Anterior cingulate cortex (tissue), 58 donors: Measurements from ENCODE around the gene CCDC120.
A peak's percentile ranks its signal among the peaks of the same experiment; 100 is the strongest.

Experiments
- DNase-seq, 58 donors: peaks; one replicate each; lab custom pipeline; 2025; lab: John Stamatoyannopoulos, UW

CCDC120 gene, protein sequence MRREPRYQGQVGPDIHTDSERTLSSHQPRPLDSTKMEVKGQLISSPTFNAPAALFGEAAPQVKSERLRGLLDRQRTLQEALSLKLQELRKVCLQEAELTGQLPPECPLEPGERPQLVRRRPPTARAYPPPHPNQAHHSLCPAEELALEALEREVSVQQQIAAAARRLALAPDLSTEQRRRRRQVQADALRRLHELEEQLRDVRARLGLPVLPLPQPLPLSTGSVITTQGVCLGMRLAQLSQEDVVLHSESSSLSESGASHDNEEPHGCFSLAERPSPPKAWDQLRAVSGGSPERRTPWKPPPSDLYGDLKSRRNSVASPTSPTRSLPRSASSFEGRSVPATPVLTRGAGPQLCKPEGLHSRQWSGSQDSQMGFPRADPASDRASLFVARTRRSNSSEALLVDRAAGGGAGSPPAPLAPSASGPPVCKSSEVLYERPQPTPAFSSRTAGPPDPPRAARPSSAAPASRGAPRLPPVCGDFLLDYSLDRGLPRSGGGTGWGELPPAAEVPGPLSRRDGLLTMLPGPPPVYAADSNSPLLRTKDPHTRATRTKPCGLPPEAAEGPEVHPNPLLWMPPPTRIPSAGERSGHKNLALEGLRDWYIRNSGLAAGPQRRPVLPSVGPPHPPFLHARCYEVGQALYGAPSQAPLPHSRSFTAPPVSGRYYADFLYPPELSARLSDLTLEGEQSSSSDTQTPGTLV

DNA sequence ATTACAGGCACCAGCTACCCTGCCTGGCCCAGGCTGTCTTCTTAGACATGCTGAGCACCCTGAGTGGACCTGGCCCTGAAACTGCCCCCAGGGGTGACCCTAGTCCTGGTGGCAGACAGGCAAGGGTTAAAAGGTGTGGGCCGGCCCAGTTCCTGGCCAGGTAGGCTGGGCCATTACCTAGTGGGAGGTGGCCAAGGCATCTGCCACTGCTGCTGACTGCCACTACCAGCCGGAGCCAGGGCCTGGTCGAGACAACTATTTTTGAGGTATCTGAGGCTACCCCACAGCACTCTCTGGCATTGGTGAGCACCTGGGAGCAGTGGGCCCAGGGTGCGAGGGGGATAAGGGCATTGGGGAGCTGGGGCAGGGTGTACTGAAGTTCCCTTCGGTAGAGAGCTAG, at the start of gene CCDC120:
CCDC120 (plus strand) TSS at position 206 of the 400 bp plus-strand sequence. CDS start 3,043 bp downstream, outside the sequence.
- DNase-seq = no peak

DNA sequence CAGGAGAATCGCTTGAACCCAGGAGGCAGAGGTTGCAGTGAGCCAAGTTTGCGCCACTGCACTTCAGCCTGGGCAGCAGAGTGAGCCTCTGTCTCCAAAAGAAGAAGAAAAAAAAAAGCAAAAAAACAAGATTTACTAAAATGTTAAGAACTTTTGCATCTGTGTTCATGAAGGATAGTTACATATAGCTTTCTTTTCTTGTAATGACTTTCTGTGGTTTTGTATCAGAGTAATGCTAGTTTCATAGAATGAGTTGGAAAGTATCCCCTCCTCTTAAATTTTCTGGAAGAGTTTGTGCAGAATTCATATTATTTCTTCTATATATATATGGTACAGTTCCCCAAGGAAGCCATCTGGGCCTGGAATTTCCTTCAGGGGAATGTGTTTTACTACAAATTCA, 39.7 kb upstream of the CCDC120 start:
- DNase-seq = no peak

DNA sequence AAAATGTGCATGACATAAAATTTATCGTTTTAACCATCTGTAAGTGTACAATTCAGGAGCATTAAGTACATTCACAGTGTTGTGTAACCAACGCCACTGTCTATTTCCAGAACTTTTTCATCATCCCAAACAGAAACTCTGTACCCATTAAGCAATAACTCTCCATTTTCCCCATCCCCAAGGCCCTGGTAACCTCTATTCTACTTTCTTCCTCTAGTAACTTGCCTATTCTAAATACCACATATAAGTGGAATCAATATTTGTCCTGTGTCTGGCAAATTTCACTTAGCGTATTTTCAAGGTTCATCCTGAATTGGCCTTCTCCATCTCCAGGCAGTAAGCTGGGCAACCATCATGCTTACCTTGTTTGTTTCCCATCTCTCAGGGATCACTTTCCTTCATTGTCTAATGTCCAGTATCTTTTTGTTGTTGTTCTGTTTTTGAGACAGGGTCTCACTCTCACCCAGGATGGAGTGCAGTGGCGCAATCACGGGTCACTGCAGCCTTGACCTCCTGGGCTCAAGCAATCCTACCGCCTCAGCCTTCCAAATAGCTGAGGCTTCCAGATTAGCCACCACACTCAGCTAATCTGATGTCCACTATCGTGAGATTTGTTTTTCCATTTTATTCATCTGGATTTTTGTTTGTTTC, 39.1 kb upstream of the CCDC120 start:
- DNase-seq = no peak

DNA sequence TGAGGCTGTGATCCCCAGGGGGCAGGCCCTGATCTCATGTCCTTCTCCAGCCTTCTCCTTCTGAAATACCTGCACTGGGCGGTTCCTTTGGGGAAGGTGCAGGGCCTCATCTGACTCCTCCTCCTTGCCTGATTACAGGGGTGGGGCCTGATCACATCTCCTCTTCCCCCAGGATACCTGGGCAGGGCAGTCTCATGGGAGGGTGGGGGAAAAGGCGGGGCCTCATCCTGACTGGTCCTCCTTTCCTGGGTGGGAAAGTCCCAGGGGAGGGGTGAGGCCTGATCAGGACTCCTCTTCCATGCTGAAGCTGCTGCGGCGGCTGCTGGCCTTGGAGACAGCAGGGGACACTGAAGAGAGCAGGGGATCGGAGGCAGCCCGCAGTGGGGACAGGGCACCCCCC, 28.9 kb upstream of the CCDC120 start:
- no peak for DNase-seq

DNA sequence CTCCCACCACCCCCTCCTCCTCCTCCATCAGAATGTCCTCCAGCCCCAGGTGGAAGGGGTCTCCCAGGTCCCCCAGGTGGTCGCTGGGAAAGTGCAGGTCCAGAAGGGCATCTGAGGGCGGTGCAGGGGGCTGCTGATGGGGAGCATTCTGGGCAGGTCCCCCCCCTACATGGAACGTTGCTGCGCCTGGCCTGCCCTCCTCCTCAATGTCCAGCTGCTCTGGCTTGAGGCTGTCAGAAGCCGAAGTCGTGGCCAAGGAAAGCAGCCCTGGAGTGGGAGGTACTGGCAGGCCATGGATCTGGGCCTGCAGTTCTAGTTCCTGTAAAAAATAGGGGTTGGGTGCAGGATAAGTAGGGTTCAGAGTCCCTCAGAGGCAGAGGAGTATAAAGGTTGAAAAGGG, 28.5 kb upstream of the CCDC120 start:
- DNase-seq = no peak

DNA sequence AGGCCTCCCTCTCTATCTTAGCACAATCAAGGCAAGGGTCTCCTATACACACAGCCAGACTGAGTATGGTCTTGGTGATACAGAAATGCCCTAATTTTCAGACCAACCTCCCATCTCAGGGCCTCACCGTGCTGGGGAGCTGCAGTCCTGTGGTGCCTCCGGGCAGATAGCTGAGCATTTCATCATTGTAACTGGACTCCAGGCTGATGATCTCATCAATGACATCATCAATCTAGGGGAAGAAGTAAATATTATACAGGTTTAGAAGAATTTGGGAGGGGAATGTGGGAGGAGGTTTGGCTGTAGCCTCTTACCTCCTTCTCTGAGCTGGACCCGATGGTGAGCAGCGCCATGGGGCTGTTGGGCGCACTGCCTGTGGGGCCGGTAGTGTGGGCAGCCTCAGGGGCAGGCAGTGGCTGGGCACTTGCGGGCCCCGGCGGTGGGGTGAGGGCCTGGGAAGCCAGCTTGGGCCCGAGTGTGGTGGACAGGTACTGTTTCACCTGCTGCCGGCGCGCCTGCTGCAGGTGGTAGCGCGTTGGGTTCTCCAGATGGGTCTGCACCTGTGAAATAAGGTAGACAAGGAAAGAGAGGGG, 20.8 kb upstream of the CCDC120 start:
- DNase-seq = no peak

DNA sequence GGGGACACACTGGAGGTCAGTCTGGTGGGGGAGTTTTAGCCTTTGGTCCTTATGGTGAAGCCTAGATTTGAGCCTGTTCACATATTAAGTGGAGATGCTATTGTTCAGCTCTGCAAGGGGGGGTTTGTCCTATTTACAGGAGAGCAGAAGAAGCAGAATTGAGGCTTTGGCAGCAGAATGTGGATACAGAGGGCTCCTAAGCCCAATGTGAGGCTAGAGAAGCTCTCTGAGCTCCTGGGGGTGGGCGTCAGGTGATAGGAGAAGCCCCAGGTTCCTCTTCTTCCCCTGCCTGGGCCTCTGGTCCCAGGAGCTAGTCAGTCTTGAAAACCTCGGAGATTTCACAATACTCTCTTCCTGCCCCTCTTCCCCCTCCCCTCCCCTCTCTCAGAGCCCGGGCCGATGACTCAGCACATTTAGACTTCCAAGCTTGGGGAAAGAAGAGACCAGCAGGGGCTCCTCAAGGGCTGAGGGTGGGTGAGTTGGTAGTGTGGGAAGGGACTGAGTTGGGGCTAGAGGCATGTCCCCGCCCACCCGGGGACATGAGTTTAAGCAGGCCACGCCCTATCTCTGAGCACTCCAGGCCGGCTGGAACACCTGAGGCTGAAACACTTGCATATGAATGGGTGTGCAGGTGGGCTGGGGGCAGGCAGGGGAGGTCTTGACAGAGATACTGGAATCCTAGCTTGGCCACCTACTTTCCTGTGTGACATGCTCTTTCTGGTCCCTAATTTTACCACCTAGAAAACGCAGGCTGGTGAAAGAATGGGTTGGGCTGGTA, 19.0 kb upstream of the CCDC120 start:
- DNase-seq = peak in 47 of 58 donors; percentile 1 to 71 (median 27)

DNA sequence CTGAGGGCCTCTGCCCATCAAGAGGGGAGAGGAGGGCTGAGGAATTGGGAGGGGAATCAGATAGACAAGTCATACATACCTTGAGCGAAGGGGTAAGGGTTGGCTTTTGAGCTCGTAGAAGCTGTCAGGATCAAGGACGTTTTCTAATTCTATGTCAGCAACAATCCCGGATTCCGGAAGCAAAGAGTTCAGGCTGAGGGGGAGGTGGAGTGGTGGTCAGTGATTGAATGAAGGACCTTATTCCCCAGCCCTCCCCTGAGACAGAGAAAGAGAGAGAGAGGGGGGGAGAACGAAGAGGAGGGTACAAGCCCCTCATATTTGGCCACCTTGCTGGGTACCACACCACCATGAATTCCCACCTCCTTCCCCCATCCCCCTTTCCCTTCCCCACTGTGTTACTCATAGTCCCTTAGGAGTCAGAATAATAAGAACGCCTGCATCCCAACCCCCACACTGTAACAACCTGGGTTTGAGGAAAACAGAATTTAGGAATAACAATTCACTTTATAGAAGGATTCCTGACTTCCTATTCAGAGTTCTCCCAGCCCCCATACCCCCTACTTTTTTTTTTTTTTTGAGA, 18.3 kb upstream of the CCDC120 start:
- DNase-seq = no peak

DNA sequence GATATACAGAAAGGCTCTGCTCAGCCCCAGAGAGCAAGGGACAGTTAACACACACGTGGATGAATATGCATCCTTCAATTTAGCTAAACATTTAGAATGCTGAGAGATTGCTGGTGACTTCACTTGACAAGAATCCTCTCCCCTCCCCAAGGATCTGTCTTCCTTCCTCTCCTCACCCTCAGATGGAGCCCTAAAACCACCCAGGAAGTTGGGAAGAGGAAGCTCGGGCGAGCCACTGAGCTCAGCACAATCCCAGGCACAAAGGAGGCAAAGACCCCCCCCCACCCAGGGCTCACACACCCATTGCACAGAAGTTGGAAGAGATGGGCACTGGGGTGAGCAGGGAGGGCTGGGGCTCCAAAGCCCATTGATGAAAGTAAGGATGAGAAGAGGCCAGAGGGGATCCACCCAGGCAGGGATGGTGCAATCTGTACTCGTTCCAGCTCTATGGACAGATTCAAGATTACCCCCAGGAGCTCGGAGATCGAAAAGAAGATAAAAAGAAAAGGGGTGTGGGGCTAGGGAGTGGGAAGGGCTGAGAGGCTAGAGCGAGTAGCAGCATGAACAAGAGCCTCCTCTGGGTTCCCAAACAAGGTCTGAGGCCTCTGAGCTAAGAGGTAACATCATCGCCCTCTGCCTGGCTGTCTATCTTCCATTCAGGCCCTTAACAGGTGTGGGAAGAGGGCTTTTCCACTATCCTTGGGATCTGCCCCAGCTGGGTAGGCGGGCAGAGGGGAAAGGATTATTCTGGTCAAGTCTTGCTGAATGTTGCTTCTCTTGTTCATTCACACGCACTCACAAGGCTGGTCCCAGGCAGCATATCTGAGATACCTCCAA, 16.8 kb upstream of the CCDC120 start:
- peak in 4 of 58 donors; percentile 1 to 20 (median 6) for DNase-seq

DNA sequence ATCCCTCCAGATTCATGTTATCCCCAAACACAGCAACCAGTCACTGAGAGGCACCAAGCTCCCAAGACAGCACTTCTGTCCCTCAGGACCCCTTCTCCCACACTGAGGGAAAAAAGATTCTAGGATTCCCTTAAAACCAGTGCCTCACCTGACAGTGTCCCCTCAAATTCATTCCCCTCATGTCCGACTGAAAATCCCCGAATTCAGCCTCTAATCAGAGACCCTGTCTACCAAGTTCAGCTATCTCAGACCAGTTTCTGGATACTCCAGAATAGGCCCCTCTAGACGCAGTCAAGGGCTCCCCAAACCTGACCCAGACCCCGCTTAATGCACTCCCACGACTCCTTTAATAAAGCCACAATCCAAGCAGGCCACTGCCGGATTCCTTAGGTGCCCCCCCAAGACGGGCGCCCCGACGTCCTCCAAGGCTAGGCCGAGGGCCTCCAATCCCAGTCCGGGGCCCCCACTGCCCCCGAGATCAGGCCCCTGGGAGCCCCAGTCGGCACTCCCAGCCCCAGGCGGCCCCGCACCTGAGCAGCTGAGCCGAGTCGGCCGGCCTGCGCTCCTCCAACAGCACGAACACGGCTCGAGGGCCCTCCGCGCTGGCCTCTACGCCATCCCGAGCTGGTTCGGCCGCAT, 16.1 kb upstream of the CCDC120 start:
- DNase-seq = peak in 10 of 58 donors; percentile 1 to 45 (median 29)

DNA sequence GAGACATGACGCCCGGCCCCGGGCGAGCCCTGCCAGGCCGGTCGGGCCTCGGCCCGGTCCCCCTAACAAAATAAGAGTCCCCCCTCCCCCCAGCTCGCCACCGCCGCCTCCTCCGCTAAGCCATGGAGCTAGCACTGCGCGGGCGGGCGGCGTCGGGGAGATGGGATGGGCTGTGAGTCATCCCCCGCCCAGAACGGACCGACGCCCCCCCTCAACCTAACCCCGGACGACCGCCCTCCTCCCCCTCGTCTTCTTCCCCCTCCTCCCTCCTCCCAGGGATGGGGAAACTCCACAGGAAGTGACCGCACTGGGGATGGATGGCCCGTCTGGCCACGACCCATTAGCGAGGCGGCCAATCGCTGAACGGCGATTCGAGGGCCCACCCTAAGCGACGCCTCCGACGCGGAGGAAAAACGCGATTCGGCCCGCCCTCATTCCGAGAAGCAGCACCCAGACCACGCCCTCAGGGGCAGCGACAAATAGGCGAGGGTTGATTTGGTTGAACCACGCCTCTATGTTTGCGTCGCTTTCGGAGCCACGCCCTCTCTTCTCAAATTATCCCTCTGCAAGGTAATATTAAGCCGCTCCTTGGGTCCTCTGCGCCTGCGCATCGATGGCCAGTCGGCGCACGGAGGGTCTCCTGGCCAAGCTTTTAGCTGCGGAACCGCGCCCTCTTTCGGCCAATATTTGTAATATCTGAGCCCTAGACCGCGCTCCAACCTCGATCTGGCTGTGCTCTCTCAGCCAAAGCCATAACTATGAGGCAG, 15.4 kb upstream of the CCDC120 start, which contains the start of gene TFE3:
TFE3 (minus strand) TSS at position 138 of the 767 bp plus-strand sequence; CDS start at position 7, 131 bp downstream.
- DNase-seq = peak; percentile 56 to 100 (median 94)

DNA sequence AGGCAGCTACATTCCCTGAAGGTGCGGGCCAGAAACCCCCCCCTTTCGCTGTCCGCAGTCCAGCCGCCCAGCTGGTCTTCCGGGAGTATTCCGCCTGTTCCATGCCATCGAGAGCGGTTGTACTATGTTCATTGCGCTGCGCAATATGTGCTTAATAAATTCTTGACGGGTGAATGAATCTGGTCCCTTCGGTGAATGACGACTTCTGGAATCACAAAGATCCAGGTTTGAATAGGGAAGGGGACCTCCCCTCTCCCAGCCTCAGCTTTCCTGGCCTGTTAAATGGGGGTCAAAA, 14.9 kb upstream of the CCDC120 start:
- no peak for DNase-seq

DNA sequence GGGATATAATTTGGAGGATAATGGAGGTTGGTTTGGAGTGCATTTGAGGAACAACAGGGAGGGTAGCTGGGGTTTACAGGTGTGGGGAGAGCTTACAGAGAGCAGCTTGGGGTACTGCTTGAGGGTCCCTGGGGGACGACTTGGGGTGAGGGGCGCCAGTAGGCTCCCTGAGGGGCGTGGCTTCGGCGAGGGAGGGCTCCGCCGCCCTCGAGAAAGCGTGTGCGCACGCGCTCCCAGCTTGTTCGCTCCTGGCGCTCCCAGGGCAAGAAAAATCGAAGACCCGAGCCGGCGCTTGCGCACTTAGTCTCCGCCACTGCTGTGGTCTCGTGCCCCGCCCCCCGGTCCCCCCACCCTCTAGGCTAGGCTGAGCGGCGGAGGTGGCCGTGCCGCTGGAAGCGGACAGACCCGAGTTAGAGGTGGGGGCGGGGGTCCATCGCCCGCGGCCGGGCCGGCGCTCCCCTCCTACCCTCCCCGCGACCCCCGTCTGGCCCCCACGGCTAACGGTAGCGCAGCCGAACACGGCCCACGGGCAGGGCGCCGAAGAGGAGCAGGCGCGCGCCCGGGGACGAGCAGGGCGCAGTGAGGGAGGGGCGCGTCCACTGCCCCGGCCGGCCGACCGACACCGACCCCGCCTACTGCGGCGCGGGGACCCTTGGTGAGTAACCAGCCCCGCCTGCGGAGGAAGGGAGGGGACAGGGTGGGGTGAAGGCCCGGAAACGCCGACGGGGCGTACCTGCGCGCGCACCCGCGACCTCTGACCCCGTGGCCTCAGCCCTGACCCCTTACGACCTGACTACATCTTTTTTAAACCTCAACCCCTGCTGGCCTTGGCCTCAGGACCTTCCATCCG, 5.4 kb upstream of the CCDC120 start:
- DNase-seq = peak in 39 of 58 donors; percentile 1 to 60 (median 15)

DNA sequence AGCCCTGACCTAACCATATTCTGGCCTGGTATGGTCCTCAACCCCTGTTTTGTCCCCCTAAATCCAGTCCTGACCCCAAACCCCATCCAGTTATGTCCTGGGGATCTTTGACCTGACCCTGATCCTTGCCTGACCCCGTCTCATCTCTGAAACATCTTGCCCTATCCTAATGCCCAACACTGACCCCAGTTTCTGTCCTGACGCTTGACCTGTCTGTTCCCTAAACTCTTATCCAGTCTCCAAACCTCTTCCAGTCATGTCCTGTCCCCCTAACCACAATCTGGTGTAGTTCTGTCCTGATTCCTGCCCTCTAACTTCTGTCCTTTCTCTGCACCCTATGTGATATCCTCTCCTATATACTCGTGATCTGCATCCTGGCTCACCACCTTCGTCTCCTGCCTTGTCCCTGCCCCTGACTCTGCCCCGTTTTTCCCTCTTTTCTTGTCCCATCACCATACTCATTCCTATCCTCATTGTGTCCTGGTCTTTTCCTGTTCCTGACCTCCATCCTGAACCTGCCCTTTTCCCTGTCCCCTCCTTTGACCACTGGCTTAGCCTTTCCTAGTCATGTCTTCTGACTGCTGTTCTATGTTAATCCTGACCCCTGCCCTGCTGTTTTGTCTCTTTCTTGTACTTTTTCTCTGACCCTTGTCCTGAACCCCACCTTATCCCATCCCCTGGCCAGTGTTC, 4.6 kb upstream of the CCDC120 start:
- DNase-seq = no peak

DNA sequence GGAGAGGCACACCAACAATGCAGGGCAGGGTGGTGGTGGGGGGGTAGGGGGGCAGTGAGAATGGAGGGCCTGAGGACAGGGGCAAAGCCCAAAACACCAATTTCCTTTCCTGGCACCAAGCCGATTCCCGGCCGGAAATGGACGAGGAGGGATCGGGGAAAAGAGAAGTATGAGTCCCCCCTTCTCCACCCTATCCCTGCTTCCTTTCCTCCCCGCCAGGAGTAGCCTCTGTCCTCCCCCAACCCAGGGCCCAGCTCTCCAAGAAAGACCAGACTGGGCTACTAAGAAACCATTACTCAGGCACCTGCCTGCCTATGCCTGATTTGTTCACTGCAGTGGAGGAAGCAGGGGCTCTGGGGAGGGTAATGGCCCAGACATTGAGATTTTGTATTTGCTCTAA, 402 bp downstream of the CCDC120 start:
- DNase-seq = no peak

DNA sequence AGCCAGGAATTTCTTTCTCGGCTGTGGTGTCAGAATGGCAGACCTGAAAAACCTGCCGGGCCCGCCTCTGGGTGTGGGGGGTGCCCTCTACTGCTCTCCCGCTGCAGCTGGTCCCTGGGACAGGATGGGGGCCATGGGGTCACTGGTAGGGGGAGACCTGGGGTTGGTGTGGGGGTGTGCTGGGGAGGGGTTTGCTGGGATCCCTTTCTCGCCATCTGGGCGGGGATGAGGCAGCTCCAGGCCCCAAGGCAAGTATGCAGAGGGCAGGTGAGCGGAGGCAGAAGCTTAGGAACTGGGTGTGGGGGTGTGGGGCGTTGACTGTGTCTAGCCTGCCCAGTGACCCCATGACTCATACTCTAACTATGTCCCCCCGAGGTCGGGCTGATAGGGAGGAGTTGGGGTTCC, 884 bp downstream of the CCDC120 start:
- DNase-seq = no peak
